ENCODE data around the gene MCMBP.
"Not testable (repeated sequence)": the region's sequence is repeated elsewhere in the genome, so short reads cannot be mapped to it uniquely, and the experiment has no call there.

The MCMBP gene

GRCh38 chr10:119872610-119872859 is at the start of gene MCMBP:
MCMBP (minus strand) TSS chr10:119872843; CDS start chr10:119872584, 259 bp downstream.
- no peak for DNase-seq
- intact Hi-C loops (cut with DNase I): loop anchor here (1.0 to 5.0 kb wide), 2 partner anchors 145 to 276 kb away; partner anchors contain the start of genes INPP5F and TIAL1

DNA sequence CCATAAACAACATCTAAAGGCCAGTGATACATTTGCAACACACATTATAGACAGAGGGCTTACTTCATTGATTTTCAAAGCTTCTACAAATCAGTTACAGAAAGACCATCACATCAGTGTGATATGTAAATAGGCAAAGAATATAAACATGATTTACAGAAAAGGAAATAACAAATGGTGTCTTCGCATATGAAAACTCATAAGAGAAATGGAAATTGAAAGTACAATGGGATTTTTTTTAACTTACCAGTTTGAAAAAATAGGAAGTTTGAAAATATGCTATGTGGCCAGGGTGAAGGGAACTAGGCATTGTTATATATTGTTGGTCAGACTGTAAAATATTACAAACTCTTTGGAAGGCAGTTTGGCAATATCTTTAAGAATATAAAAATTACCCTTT is 47.2 kb upstream of the MCMBP start:
- intact Hi-C loops (cut with DNase I): no loop called here
- no peak for DNase-seq

DNA sequence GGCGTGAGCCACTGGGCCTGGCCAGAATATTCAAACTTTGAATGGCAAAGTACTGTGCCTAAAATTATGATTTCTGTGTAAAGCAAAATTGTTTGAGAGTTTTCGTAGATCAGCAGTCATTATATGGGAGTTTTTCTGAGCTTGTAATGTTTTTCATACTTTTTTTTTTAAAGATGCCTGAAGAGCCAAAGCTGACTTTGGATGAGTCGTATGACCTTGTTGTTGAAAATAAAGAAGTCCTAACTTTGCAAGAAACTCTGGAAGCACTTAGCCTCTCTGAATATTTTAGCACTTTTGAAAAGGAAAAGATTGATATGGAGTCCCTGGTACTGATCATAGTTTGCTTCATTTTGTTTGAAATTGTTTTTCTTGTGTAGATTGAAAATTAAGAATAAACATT is 46.6 kb upstream of the MCMBP start:
- intact Hi-C loops (cut with DNase I): no loop called here
- no peak for DNase-seq

DNA sequence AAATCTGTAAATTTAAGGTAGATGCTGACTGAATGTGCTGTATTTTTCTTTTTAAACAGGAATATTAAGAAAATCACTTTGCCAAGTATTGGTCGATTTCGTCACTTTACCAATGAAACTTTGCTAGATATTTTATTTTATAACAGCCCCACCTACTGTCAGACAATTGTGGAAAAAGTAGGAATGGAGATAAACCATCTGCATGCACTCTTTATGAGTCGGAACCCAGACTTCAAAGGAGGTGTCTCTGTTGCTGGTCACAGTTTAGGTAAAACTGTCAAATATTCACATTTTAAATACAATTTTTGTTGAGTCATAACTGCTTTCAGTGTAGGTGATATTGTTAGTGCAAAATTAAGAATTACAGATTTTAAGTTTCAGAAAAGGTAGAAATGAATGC is 45.1 kb upstream of the MCMBP start:
- no peak for DNase-seq
- intact Hi-C loops (cut with DNase I): no loop called here

- intact Hi-C loops (cut with DNase I): no loop called here
These were observed 38.0 kb upstream of the MCMBP start for GRCh38 chr10:119910689-119911088.

GRCh38 chr10:119908166-119908565 is 35.5 kb upstream of the MCMBP start:
- intact Hi-C loops (cut with DNase I): no loop called here
- no peak for DNase-seq

More at GRCh38 chr10:119910689-119911088, 38.0 kb upstream of the MCMBP start:
- DNase-seq: no peak

DNA sequence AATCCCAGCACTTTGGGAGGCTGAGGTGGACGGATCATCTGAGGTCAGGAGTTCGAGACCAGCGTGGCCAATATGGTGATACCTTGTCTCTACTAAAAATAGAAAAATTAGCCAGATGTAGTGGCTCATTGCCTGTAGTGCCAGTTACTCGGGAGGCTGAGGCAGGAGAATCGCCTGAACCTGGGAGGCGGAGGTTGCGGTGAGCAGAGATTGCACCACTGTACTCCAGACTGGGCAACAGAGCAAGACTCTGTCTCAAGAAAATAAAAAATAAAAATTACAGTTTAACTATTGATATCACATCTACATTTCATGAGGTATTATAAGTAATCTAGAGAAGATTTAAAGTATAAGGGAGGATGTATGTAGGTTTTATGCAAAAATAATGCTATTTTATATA is 35.1 kb upstream of the MCMBP start:
- intact Hi-C loops (cut with DNase I); DNase-seq: not testable (repeated sequence)

- DNase-seq: no peak
- intact Hi-C loops (cut with DNase I): no loop called here
These were observed 31.5 kb upstream of the MCMBP start for GRCh38 chr10:119903946-119904666.

DNA sequence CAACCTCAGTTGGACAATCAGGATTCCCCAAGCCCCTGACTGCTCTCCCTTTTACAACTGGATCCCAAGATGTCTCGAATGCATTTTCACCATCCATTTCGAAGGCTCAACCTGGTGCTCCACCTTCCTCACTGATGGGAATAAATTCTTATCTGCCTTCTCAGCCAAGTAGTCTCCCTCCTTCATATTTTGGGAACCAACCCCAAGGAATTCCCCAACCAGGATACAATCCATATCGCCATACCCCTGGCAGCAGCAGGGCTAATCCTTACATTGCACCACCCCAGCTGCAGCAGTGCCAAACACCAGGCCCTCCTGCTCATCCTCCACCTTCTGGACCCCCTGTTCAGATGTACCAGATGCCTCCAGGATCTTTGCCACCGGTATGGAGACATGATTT is 25.9 kb upstream of the MCMBP start:
- intact Hi-C loops (cut with DNase I): no loop called here
- DNase-seq: no peak

DNA sequence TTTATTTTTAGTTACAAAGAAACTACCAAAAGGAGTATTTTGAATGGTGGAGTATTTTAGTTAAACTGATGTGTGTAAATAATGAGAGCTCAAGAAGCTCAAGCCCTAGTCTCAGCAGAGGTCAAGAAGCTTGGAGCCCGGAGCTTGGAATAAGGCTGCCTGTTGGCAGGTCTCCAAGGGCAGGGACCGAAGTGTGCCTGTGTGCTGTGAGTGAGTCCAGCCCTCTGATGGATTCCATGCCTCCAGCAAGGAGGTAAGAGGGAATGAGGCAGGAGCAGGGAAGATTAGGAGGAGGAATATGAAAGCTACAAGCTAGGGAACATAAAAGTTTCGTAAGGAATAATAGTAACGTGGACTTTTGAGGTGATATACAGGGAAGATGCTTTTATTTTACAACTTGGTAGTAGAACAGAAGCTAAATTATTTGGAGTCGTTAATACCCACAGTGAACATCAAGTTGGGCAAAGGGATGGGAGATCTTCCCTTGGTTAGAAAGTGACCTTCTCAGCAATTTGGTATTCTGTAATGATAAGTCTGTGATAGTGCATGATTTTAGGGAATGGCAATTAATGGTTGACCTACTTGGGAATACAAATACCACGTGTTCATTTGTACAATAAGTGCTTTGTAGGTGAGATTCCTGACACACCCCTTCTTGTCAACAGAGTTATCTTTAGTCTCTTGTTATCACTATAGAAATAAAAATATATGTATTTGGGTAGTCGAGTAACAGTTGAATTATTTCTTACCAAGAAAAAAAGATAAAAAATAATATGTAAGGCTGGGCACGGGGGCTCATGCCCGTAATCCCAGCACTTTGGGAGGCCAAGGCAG is 24.5 kb upstream of the MCMBP start:
- peak in 2 of 10 donors; percentile 11 to 44 for DNase-seq
- intact Hi-C loops (cut with DNase I): no loop called here

DNA sequence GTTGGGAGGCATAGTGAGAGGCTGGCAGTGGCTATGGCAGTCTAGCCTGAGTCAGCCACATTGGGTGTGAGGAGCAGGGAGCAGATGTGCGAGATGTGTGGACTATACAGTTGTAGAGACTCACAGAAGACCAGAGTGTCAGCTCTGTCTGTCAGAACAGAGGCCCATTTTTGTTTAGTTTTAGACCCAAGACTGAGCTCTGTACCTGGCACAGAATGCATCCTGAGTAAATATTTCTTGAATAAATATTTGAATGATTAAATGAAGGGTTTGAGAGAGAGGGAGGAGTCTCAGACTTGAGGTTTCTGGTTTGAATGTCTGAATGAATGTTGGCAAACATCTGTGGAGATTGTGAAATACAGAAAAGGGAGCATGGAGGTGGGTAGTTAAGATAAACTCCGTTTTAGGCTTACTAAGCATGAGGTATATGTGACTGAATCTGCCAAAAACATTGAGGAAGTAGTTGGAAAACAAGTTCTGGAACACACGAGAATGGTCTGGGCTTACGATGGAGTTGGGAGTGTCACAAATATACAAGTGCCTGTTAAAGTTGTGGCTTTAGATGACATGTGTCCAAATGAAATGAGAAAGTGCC is 23.5 kb upstream of the MCMBP start:
- no peak for DNase-seq
- intact Hi-C loops (cut with DNase I): no loop called here

- DNase-seq: no peak
- intact Hi-C loops (cut with DNase I): loop anchor here (2.0 kb wide), 1 partner anchor 297 kb away; the partner anchor contains the start of gene TIAL1
These were observed 21.3 kb upstream of the MCMBP start for GRCh38 chr10:119893845-119894427.

DNA sequence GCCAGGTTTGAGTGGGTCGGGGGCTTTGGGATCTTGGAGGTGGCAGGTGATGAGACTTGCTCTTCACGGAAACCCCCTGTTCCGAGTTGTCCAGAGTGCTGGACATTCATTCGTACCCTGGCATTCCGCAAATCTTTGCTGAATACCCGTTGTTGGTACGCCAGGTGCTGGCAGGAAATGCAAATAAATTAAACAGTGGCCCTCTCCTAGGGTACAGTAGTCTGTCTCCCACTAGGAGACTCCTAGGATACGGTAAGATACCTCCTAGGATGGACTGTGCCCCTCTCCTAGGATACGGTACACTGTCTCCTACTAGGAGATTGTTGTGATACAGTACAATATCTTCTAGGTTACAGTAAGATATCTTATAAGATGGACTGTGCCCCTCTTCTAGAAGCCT is 20.4 kb upstream of the MCMBP start:
- no peak for DNase-seq
- intact Hi-C loops (cut with DNase I): loop anchor here (2.0 kb wide), 1 partner anchor 296 kb away; the partner anchor contains the start of gene TIAL1

- intact Hi-C loops (cut with DNase I): loop anchor here (1.0 to 2.0 kb wide), 2 partner anchors 19 to 296 kb away; partner anchors contain the start of gene TIAL1
- DNase-seq: peak; percentile 98 to 100 (median 99)
These were observed 19.8 kb upstream of the MCMBP start, which contains the start of gene SEC23IP for GRCh38 chr10:119892188-119893065. SEC23IP (plus strand) TSS chr10:119892730; CDS start chr10:119892783, 53 bp downstream.

GRCh38 chr10:119891849-119892187 is 19.2 kb upstream of the MCMBP start:
- intact Hi-C loops (cut with DNase I): loop anchor here (1.0 to 2.0 kb wide), 2 partner anchors 19 to 295 kb away; partner anchors contain the start of gene TIAL1
- peak in 2 of 10 donors; percentile 12 to 86 for DNase-seq

GRCh38 chr10:119890307-119890706 is 17.7 kb upstream of the MCMBP start:
- intact Hi-C loops (cut with DNase I); DNase-seq: not testable (repeated sequence)

- DNase-seq; intact Hi-C loops (cut with DNase I): not testable (repeated sequence)
These were observed 16.6 kb upstream of the MCMBP start for GRCh38 chr10:119889201-119889600.

DNA sequence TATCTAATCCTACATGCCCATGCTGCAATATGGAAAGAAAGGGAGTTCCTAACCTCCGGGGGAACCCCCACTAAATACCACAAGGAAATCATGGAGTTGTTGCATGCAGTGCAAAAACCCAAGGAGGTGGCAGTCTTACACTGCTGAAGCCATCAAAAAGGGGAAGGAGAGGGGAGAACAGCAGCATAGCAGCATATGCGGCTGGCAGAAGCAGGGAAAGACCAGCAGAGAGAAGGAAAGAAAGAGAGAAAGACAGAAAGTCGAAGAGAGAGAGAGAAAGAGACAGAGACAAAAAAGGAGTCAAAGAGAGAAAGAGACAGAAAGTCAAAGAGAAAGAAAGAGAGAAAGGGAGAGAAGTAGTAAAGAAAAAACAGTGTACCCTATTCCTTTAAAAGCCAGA is 16.1 kb upstream of the MCMBP start:
- intact Hi-C loops (cut with DNase I); DNase-seq: not testable (repeated sequence)

DNA sequence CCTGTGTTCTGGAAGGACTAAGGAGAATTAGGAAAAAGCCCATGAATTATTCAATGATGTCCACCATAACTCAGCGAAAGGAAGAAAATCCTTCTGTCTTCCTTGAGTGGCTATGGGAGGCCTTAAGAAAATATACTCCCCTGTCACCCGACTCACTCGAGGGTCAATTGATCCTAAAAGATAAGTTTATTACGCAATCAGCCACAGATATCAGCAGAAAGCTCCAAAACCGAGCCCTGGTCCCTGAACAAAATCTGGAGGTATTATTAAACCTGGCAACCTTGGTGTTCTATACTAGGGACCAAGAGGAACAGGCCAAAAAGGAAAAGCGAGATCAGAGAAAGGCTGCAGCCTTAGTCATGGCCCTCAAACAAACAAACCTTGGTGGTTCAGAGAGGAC is 13.4 kb upstream of the MCMBP start:
- intact Hi-C loops (cut with DNase I); DNase-seq: not testable (repeated sequence)

All from posterior cingulate gyrus (tissue), 11 donors.